ENCODE measurements around the gene ANKRD6.

The ANKRD6 gene

GRCh38 chr6:89657445-89658158 is 224.7 kb downstream of the ANKRD6 start:
- TF ChIP-seq GATA2 (IDR thresholded peaks at IDR 0.05; ENCODE audit: low read depth, low read length) (no peak), GATA3 (IDR thresholded peaks at IDR 0.05; ENCODE audit: low read depth, low read length) (no peak)

- TF ChIP-seq GATA2 (IDR thresholded peaks at IDR 0.05; ENCODE audit: low read depth, low read length) (no peak), GATA3 (IDR thresholded peaks at IDR 0.05; ENCODE audit: low read depth, low read length) (no peak)
Observed at GRCh38 chr6:89660981-89661380, 228.0 kb downstream of the ANKRD6 start.

GRCh38 chr6:89661559-89661958 is 228.6 kb downstream of the ANKRD6 start:
- TF ChIP-seq GATA3 (IDR thresholded peaks at IDR 0.05; ENCODE audit: low read depth, low read length) (no peak), GATA2 (IDR thresholded peaks at IDR 0.05; ENCODE audit: low read depth, low read length) (no peak)

- TF ChIP-seq GATA3 (IDR thresholded peaks at IDR 0.05; ENCODE audit: low read depth, low read length) (no peak), GATA2 (IDR thresholded peaks at IDR 0.05; ENCODE audit: low read depth, low read length) (no peak)
Observed at GRCh38 chr6:89662659-89663223, 229.8 kb downstream of the ANKRD6 start.

GRCh38 chr6:89667872-89668556 is 235.1 kb downstream of the ANKRD6 start:
- TF ChIP-seq GATA3 (IDR thresholded peaks at IDR 0.05; ENCODE audit: low read depth, low read length) (no peak), GATA2 (IDR thresholded peaks at IDR 0.05; ENCODE audit: low read depth, low read length) (no peak)

GRCh38 chr6:89669002-89669401 is 236.1 kb downstream of the ANKRD6 start:
- TF ChIP-seq GATA3 (IDR thresholded peaks at IDR 0.05; ENCODE audit: low read depth, low read length) = no peak
- no peak for TF ChIP-seq GATA2 (IDR thresholded peaks at IDR 0.05; ENCODE audit: low read depth, low read length)

GRCh38 chr6:89670935-89671565 is 238.1 kb downstream of the ANKRD6 start:
- TF ChIP-seq GATA2 (IDR thresholded peaks at IDR 0.05; ENCODE audit: low read depth, low read length) = no peak
- TF ChIP-seq GATA3 (IDR thresholded peaks at IDR 0.05; ENCODE audit: low read depth, low read length) = no peak

GRCh38 chr6:89675949-89676748 is 243.2 kb downstream of the ANKRD6 start:
- no peak for TF ChIP-seq GATA3 (IDR thresholded peaks at IDR 0.05; ENCODE audit: low read depth, low read length)

GRCh38 chr6:89678531-89678930 is 245.6 kb downstream of the ANKRD6 start:
- TF ChIP-seq GATA2 (IDR thresholded peaks at IDR 0.05; ENCODE audit: low read depth, low read length) (no peak), GATA3 (IDR thresholded peaks at IDR 0.05; ENCODE audit: low read depth, low read length) (no peak)

- no peak for TF ChIP-seq GATA3 (IDR thresholded peaks at IDR 0.05; ENCODE audit: low read depth, low read length)
- TF ChIP-seq GATA2 (IDR thresholded peaks at IDR 0.05; ENCODE audit: low read depth, low read length) = no peak
Observed at GRCh38 chr6:89679215-89680120, 246.5 kb downstream of the ANKRD6 start.

- no peak for TF ChIP-seq GATA3 (IDR thresholded peaks at IDR 0.05; ENCODE audit: low read depth, low read length)
- TF ChIP-seq GATA2 (IDR thresholded peaks at IDR 0.05; ENCODE audit: low read depth, low read length) = no peak
Observed at GRCh38 chr6:89680150-89680549, 247.2 kb downstream of the ANKRD6 start.

GRCh38 chr6:89680551-89680950 is 247.6 kb downstream of the ANKRD6 start:
- TF ChIP-seq GATA3 (IDR thresholded peaks at IDR 0.05; ENCODE audit: low read depth, low read length) = no peak

- TF ChIP-seq GATA3 (IDR thresholded peaks at IDR 0.05; ENCODE audit: low read depth, low read length) = no peak
- no peak for TF ChIP-seq GATA2 (IDR thresholded peaks at IDR 0.05; ENCODE audit: low read depth, low read length)
Observed at GRCh38 chr6:89681983-89682564, 249.1 kb downstream of the ANKRD6 start.

Measured in SH-SY5Y (cell line).